KOPT-K1 (cell line): ENCODE results near the gene EYA2.

Experiments used
- H3K27ac ChIP-seq: fragments of 200-600 bp; sonication (generic); 2 replicates; pipeline ENCODE4 v1.5.1; 2016; ENCODE audit warnings: antibody characterized with exemption, mild to moderate bottlenecking, low read depth, low read length; ENCODE audit not compliant: poor library complexity, severe bottlenecking
- H3K36me3 ChIP-seq: fragments of 200-600 bp; sonication (generic); 2 replicates; pipeline ENCODE4 v1.5.1; 2017; ENCODE audit warnings: antibody characterized with exemption, mild to moderate bottlenecking, low read length, moderate library complexity; ENCODE audit not compliant: insufficient read depth
- H3K9me3 ChIP-seq: fragments of 200-600 bp; sonication (generic); 2 replicates; pipeline ENCODE4 v1.5.1; 2017; ENCODE audit warnings: antibody characterized with exemption, low read length, mild to moderate bottlenecking; ENCODE audit not compliant: insufficient read depth, poor library complexity, severe bottlenecking

The EYA2 gene

GRCh38 chr20:46933150-46933549 lies 38.5 kb downstream of the EYA2 start:
- Histone ChIP-seq H3K27ac (no peak overlapping the region), H3K9me3 (peaks cover under 1% of the 10 kb centered on the region), H3K36me3 (no peaks in the 10 kb centered on the region)

- Histone ChIP-seq H3K27ac (no peak overlapping the region), H3K36me3 (no peaks in the 10 kb centered on the region), H3K9me3 (no peaks in the 10 kb centered on the region)
These were observed 40.2 kb downstream of the EYA2 start for GRCh38 chr20:46934746-46935287.

GRCh38 chr20:46935394-46936017 lies 40.9 kb downstream of the EYA2 start:
- Histone ChIP-seq H3K36me3 (no peaks in the 10 kb centered on the region), H3K27ac (no peak overlapping the region), H3K9me3 (no peaks in the 10 kb centered on the region)

GRCh38 chr20:46936415-46937156 lies 41.9 kb downstream of the EYA2 start:
- Histone ChIP-seq H3K27ac (no peak overlapping the region), H3K36me3 (no peaks in the 10 kb centered on the region), H3K9me3 (no peaks in the 10 kb centered on the region)

GRCh38 chr20:46937157-46937523 lies 42.5 kb downstream of the EYA2 start:
- H3K9me3 ChIP-seq: no peaks in the 10 kb centered on the region
- H3K27ac ChIP-seq: no peak overlapping the region
- no peaks in the 10 kb centered on the region for H3K36me3 ChIP-seq

GRCh38 chr20:46937533-46938226 lies 43.0 kb downstream of the EYA2 start:
- Histone ChIP-seq H3K36me3 (no peaks in the 10 kb centered on the region), H3K9me3 (no peaks in the 10 kb centered on the region), H3K27ac (no peak overlapping the region)

- no peaks in the 10 kb centered on the region for H3K36me3 ChIP-seq
- H3K27ac ChIP-seq: no peak overlapping the region
- H3K9me3 ChIP-seq: no peaks in the 10 kb centered on the region
These were observed 43.8 kb downstream of the EYA2 start for GRCh38 chr20:46938434-46938833.

- no peaks in the 10 kb centered on the region for H3K9me3 ChIP-seq
- no peaks in the 10 kb centered on the region for H3K36me3 ChIP-seq
- no peak overlapping the region for H3K27ac ChIP-seq
These were observed 44.7 kb downstream of the EYA2 start for GRCh38 chr20:46939031-46939965.

- Histone ChIP-seq H3K36me3 (no peaks in the 10 kb centered on the region), H3K9me3 (no peaks in the 10 kb centered on the region)
These were observed 46.0 kb downstream of the EYA2 start for GRCh38 chr20:46940616-46941015.

GRCh38 chr20:46941404-46941803 lies 46.8 kb downstream of the EYA2 start:
- Histone ChIP-seq H3K9me3 (no peaks in the 10 kb centered on the region), H3K36me3 (no peaks in the 10 kb centered on the region), H3K27ac (no peak overlapping the region)

More at GRCh38 chr20:46940616-46941015, 46.0 kb downstream of the EYA2 start:
- no peak overlapping the region for H3K27ac ChIP-seq

- no peaks in the 10 kb centered on the region for H3K36me3 ChIP-seq
- no peaks in the 10 kb centered on the region for H3K9me3 ChIP-seq
- H3K27ac ChIP-seq: no peak overlapping the region
These were observed 49.4 kb downstream of the EYA2 start for GRCh38 chr20:46943861-46944591.

- no peak overlapping the region for H3K27ac ChIP-seq
- H3K9me3 ChIP-seq: no peaks in the 10 kb centered on the region
These were observed 50.8 kb downstream of the EYA2 start for GRCh38 chr20:46945465-46945864.

GRCh38 chr20:46946181-46946624 lies 51.6 kb downstream of the EYA2 start:
- H3K27ac ChIP-seq: no peak overlapping the region
- no peaks in the 10 kb centered on the region for H3K36me3 ChIP-seq
- H3K9me3 ChIP-seq: no peaks in the 10 kb centered on the region

More at GRCh38 chr20:46945465-46945864, 50.8 kb downstream of the EYA2 start:
- H3K36me3 ChIP-seq: no peaks in the 10 kb centered on the region

GRCh38 chr20:46946796-46947195 lies 52.2 kb downstream of the EYA2 start:
- Histone ChIP-seq H3K9me3 (no peaks in the 10 kb centered on the region), H3K27ac (no peak overlapping the region)

More at GRCh38 chr20:46946796-46947195, 52.2 kb downstream of the EYA2 start:
- no peaks in the 10 kb centered on the region for H3K36me3 ChIP-seq
